Breast epithelium (tissue), 4 donors: ENCODE data around the gene PILRB. TPM values are rescaled to one million over a fixed set of nuclear protein-coding genes. Genes with fewer than 3 reads are reported as not detected.
A peak's percentile ranks its signal among the peaks of the same experiment; 100 is the strongest.
"Not testable (repeated sequence)": the region's sequence is repeated elsewhere in the genome, so short reads cannot be mapped to it uniquely, and the experiment has no call there.

ENCODE experiments used
- DNase-seq, 2 donors: peaks; one replicate each; pipeline ENCODE4 v3.0.0-alpha.2; 2019; ENCODE audit warnings: low spot score in 2 of 2
- H3K27ac ChIP-seq, 2 donors: fragments of 200-600 bp; sonication (generic) in 1 of 2; one replicate each; pipeline ENCODE4 v1.5.1; 2016 to 2019; ENCODE audit warnings: mild to moderate bottlenecking in 1 of 2
- H3K27me3 ChIP-seq, 2 donors: fragments of 200-600 bp; sonication (generic) in 1 of 2; one replicate each; pipeline versions ENCODE4 v1.5.1 to v1.6.0; 2017 to 2019; ENCODE audit warnings: control low read depth in 1 of 2, mild to moderate bottlenecking in 1 of 2
- H3K36me3 ChIP-seq: fragments of 200-600 bp; one replicate; pipeline ENCODE4 v1.5.1; 2019
- H3K4me1 ChIP-seq, 2 donors: fragments of 200-600 bp; sonication (generic); one replicate each; pipeline ENCODE4 v1.5.1; 2016 to 2019; ENCODE audit warnings: control low read depth in 1 of 2
- H3K4me3 ChIP-seq, 3 donors: fragments of 200-600 bp; sonication (generic); 1 replicate in 2 of 3; 2 replicates in 1 of 3; pipeline ENCODE4 v1.5.1; 2016 to 2019; ENCODE audit warnings: mild to moderate bottlenecking in 3 of 3, moderate library complexity in 2 of 3
- H3K9me3 ChIP-seq, 2 donors: fragments of 200-600 bp; sonication (generic) in 1 of 2; one replicate each; pipeline ENCODE4 v1.5.1; 2016 to 2019; ENCODE audit warnings: control low read depth in 1 of 2
- CTCF ChIP-seq, 3 donors: fragments of 450-650 bp; IDR thresholded peaks; one replicate each; pipeline ENCODE4 v1.5.1; 2016 to 2017; ENCODE audit warnings: antibody characterized with exemption in 3 of 3, mild to moderate bottlenecking in 3 of 3, moderate library complexity in 3 of 3
- POLR2A ChIP-seq: fragments of 450-650 bp; IDR thresholded peaks from one replicate; pipeline ENCODE4 v1.6.1; 2016; ENCODE audit warnings: antibody characterized with exemption, mild to moderate bottlenecking, moderate library complexity
- POLR2AphosphoS5 ChIP-seq, 3 donors: sonication (generic); formaldehyde crosslinking; IDR thresholded peaks; one replicate each; pipeline ENCODE4 v1.6.1; 2017; ENCODE audit warnings: antibody characterized with exemption in 3 of 3
- intact Hi-C: fragments of 100-400 bp; cut with DNase I; formaldehyde crosslinking; loops from one replicate; pipeline ENCODE4 v1.15.1; 2023; ENCODE audit warnings: low total_unique reads
- total RNA-seq, 3 donors: library from RNA; depleted of rRNA; stranded (reverse); fragments of >200 nt; gene quantifications; one replicate each; pipeline ENCODE4 v1.1.0, GENCODE V29; 2016

PILRB gene
- total RNA-seq, 3 donors from 2014 or later = 33.8 to 100.0 (median 75.4) TPM

- Histone ChIP-seq H3K27me3 (no peaks in the 10 kb centered on the region), H3K27ac (peak overlapping the region; percentile 10 to 55), H3K9me3 (no peaks in the 10 kb centered on the region), H3K36me3 (no peaks in the 10 kb centered on the region), H3K4me1 (no peaks in the 10 kb centered on the region), H3K4me3 (no peak overlapping the region)
- intact Hi-C loops = no loop called here
- no peak for TF ChIP-seq POLR2A
- no peak for TF ChIP-seq POLR2AphosphoS5 (IDR thresholded peaks at IDR 0.05)
- no peak for DNase-seq
Observed at GRCh38 chr7:100342765-100343164, 15.2 kb upstream of the PILRB start.

- H3K9me3 ChIP-seq, DNase-seq, intact Hi-C loops, H3K36me3 ChIP-seq, H3K27ac ChIP-seq, H3K27me3 ChIP-seq, H3K4me3 ChIP-seq, H3K4me1 ChIP-seq: not testable (repeated sequence)
Observed at GRCh38 chr7:100344124-100344559, 13.8 kb upstream of the PILRB start.

- H3K27me3 ChIP-seq, H3K4me1 ChIP-seq, H3K36me3 ChIP-seq, H3K4me3 ChIP-seq, H3K9me3 ChIP-seq, intact Hi-C loops, DNase-seq: not testable (repeated sequence)
- H3K27ac ChIP-seq = peak overlapping the region; percentile 55 to 57
Observed at GRCh38 chr7:100344560-100345287, 13.2 kb upstream of the PILRB start.

- DNase-seq = peak; percentile 66 to 70
- intact Hi-C loops, H3K36me3 ChIP-seq, H3K27me3 ChIP-seq, H3K27ac ChIP-seq, H3K4me3 ChIP-seq, H3K9me3 ChIP-seq, H3K4me1 ChIP-seq: not testable (repeated sequence)
- TF ChIP-seq CTCF (IDR thresholded peaks at IDR 0.05) = peak in 2 of 3 donors; percentile 14 to 35
Observed at GRCh38 chr7:100345288-100345672, 12.6 kb upstream of the PILRB start.

- H3K9me3 ChIP-seq = no peaks in the 10 kb centered on the region
- intact Hi-C loops = no loop called here
- no peak overlapping the region for H3K4me3 ChIP-seq
- H3K27ac ChIP-seq = peak overlapping the region; percentile 25 to 52
- H3K27me3 ChIP-seq = no peaks in the 10 kb centered on the region
- no peaks in the 10 kb centered on the region for H3K4me1 ChIP-seq
- TF ChIP-seq POLR2A = no peak
- no peak for TF ChIP-seq CTCF (IDR thresholded peaks at IDR 0.05)
- no peak for TF ChIP-seq POLR2AphosphoS5 (IDR thresholded peaks at IDR 0.05)
- H3K36me3 ChIP-seq = no peaks in the 10 kb centered on the region
- DNase-seq = no peak
Observed at GRCh38 chr7:100346921-100347320, 11.0 kb upstream of the PILRB start.

- H3K9me3 ChIP-seq = no peaks in the 10 kb centered on the region
- no peaks in the 10 kb centered on the region for H3K4me1 ChIP-seq
- H3K27me3 ChIP-seq = no peaks in the 10 kb centered on the region
- no peak overlapping the region for H3K4me3 ChIP-seq
- peak overlapping the region in 1 of 2 donors; percentile 19 for H3K27ac ChIP-seq
- H3K36me3 ChIP-seq = no peaks in the 10 kb centered on the region
- TF ChIP-seq POLR2AphosphoS5 (IDR thresholded peaks at IDR 0.05) (no peak), CTCF (IDR thresholded peaks at IDR 0.05) (no peak), POLR2A (no peak)
- intact Hi-C loops = no loop called here
- DNase-seq = no peak
Observed at GRCh38 chr7:100348805-100349204, 9.1 kb upstream of the PILRB start.

- peaks cover 3% of the 10 kb centered on the region for H3K36me3 ChIP-seq
- H3K27me3 ChIP-seq = no peaks in the 10 kb centered on the region
- intact Hi-C loops = no loop called here
- TF ChIP-seq POLR2A (no peak), CTCF (IDR thresholded peaks at IDR 0.05) (no peak), POLR2AphosphoS5 (IDR thresholded peaks at IDR 0.05) (no peak)
- DNase-seq = no peak
- H3K4me3 ChIP-seq = no peak overlapping the region
- no peaks in the 10 kb centered on the region for H3K4me1 ChIP-seq
- H3K27ac ChIP-seq = no peak overlapping the region
- no peaks in the 10 kb centered on the region for H3K9me3 ChIP-seq
Observed at GRCh38 chr7:100349757-100350156, 8.2 kb upstream of the PILRB start.
